ENCODE results near the gene KPNB1.

GRCh38 chr17:47676510-47677165 lies 26.9 kb downstream of the KPNB1 start:
- TF ChIP-seq, protein P1, sequence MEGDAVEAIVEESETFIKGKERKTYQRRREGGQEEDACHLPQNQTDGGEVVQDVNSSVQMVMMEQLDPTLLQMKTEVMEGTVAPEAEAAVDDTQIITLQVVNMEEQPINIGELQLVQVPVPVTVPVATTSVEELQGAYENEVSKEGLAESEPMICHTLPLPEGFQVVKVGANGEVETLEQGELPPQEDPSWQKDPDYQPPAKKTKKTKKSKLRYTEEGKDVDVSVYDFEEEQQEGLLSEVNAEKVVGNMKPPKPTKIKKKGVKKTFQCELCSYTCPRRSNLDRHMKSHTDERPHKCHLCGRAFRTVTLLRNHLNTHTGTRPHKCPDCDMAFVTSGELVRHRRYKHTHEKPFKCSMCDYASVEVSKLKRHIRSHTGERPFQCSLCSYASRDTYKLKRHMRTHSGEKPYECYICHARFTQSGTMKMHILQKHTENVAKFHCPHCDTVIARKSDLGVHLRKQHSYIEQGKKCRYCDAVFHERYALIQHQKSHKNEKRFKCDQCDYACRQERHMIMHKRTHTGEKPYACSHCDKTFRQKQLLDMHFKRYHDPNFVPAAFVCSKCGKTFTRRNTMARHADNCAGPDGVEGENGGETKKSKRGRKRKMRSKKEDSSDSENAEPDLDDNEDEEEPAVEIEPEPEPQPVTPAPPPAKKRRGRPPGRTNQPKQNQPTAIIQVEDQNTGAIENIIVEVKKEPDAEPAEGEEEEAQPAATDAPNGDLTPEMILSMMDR (conservative IDR thresholded peaks at IDR 0.05; ENCODE audit: low read depth, low read length) = no peak
- no peak for TF ChIP-seq EZH2 (IDR thresholded peaks at IDR 0.05; ENCODE audit: low read length, unreplicated experiment)

Measured in PC-3 (cell line).